ENCODE data around the gene DHRS13.

DNA sequence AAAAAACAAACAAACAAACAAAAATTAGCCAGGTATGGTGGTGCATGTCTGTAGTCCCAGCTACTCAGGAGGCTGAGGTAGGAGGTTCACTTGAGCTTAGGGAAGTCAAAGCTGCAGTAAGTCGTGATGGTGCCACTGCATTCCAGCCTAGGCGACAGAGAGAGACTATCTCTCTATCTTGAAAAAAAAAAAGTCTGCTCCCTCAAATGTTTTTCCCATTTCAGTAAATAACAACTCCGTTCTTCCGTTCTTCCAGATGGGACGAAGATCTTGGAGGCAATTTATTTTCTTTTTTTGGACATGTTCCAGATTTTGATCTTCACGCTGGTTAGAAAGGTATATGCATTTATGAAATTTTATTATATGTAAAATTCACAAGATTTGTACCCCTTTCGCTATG is 29.0 kb downstream of the DHRS13 start:
- TF ChIP-seq, protein P1, sequence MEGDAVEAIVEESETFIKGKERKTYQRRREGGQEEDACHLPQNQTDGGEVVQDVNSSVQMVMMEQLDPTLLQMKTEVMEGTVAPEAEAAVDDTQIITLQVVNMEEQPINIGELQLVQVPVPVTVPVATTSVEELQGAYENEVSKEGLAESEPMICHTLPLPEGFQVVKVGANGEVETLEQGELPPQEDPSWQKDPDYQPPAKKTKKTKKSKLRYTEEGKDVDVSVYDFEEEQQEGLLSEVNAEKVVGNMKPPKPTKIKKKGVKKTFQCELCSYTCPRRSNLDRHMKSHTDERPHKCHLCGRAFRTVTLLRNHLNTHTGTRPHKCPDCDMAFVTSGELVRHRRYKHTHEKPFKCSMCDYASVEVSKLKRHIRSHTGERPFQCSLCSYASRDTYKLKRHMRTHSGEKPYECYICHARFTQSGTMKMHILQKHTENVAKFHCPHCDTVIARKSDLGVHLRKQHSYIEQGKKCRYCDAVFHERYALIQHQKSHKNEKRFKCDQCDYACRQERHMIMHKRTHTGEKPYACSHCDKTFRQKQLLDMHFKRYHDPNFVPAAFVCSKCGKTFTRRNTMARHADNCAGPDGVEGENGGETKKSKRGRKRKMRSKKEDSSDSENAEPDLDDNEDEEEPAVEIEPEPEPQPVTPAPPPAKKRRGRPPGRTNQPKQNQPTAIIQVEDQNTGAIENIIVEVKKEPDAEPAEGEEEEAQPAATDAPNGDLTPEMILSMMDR (IDR thresholded peaks at IDR 0.05): no peak
- TF ChIP-seq POLR2A (IDR thresholded peaks at IDR 0.05): no peak
